ENCODE data around the gene WASF1. TPM values are rescaled to one million over a fixed set of nuclear protein-coding genes. Genes with fewer than 3 reads are reported as not detected.
A peak's percentile ranks its signal among the peaks of the same experiment; 100 is the strongest.

The WASF1 gene
- total and polyA plus RNA-seq, 2 donors from 2014 or later: 6.5 to 9.7 TPM

DNA sequence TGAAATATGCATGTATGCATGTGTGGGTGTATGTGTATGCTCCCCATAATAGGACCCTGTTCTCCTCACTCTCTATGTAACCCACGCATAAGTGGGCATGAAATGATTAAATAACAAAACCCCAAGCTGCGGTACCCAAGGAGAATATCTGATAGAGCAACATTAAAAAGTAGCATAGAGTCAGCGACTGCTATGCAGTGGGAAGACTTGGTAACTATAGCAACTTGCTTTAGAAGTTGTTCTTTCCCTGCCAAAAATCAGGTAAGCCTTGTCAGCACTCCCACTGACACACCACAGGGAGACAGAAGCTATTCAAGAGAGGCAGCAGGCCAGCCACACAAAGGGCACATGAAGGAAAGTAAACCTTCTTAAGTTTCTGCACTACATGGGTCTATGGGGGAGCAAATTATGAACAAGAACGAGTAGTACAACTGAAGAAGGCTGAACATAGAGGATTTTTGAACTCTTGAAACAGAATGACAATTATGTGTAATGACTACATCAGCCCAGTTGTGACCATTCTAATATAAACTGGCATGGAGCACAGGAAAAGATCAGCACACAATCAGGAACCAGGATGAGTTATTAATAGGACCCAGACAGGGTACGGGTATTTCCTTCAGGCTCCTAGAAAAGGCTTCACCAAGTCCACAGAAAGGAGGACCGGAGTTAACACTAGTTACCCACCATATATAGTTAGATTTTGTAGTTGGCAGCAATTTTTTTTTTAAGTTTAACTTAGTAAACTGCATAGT lies 111.5 kb downstream of the WASF1 start:
- H3K9me3 ChIP-seq (ENCODE audit: control insufficient read depth in 2 of 3, insufficient read depth in 1 of 3, low read length in 3 of 3): no peaks in the 10 kb centered on the region
- H3K27ac ChIP-seq (ENCODE audit: low read depth in 2 of 2, low read length in 2 of 2): no peak overlapping the region
- peak in 2 of 5 donors; percentile 7 to 31 for DNase-seq
- no peaks in the 10 kb centered on the region for H3K36me3 ChIP-seq (ENCODE audit: control insufficient read depth in 2 of 3, insufficient read depth in 3 of 3, low read length in 3 of 3)
- intact Hi-C loops (cut with DNase I): no loop called here
- H3K9ac ChIP-seq (ENCODE audit: low read length in 3 of 3): no peak overlapping the region
- no peaks in the 10 kb centered on the region for H3K27me3 ChIP-seq (ENCODE audit: control insufficient read depth, insufficient read depth, low read length)
- no peaks in the 10 kb centered on the region for H3K4me1 ChIP-seq (ENCODE audit: control insufficient read depth in 2 of 3, insufficient read depth in 2 of 3, low read depth in 1 of 3, low read length in 3 of 3)
- H3K4me3 ChIP-seq (ENCODE audit: low read length in 3 of 3): no peak overlapping the region
- TF ChIP-seq, protein P1, sequence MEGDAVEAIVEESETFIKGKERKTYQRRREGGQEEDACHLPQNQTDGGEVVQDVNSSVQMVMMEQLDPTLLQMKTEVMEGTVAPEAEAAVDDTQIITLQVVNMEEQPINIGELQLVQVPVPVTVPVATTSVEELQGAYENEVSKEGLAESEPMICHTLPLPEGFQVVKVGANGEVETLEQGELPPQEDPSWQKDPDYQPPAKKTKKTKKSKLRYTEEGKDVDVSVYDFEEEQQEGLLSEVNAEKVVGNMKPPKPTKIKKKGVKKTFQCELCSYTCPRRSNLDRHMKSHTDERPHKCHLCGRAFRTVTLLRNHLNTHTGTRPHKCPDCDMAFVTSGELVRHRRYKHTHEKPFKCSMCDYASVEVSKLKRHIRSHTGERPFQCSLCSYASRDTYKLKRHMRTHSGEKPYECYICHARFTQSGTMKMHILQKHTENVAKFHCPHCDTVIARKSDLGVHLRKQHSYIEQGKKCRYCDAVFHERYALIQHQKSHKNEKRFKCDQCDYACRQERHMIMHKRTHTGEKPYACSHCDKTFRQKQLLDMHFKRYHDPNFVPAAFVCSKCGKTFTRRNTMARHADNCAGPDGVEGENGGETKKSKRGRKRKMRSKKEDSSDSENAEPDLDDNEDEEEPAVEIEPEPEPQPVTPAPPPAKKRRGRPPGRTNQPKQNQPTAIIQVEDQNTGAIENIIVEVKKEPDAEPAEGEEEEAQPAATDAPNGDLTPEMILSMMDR (IDR thresholded peaks at IDR 0.05; ENCODE audit: borderline replicate concordance, extremely low read depth, insufficient read depth): no peak
- no peak for FAIRE-seq

DNA sequence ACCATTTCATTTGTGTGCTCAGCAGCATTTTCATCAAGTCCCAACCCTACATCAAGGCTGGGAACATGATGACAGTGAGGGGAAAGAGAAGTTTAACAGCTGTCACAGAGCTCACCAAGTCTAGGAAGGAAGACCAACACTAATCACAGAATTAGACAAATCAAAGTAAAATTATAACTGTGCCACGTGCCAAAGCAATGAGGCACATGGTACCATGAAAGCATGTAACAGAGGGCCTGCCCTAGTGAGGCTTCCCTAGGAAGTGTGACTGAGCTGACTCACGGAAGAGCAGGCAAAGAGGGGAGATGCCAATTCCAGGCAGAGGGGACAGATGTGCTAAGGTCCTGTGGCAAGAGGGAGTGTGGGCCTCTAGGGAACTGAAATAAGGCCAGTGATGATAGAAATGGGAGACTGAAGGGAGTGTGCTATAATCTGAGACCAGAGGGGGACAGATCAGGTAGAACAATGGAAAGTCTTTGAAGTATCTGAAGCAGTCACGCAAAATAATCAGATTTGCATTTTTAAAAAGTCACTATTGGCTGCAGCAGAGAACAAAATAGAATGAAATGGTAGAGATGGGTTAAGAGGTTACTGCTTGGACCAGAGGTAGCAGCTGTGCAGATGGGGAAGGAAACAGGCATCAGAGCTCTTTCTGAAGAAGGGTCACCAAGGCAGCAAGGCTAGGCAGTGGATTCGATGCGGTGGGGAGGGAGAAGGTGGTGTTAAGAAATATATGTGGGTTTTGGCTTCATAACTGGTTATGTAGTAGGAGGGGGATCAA lies 114.5 kb downstream of the WASF1 start:
- FAIRE-seq (no peak), DNase-seq (no peak)
- intact Hi-C loops (cut with DNase I): no loop called here

DNA sequence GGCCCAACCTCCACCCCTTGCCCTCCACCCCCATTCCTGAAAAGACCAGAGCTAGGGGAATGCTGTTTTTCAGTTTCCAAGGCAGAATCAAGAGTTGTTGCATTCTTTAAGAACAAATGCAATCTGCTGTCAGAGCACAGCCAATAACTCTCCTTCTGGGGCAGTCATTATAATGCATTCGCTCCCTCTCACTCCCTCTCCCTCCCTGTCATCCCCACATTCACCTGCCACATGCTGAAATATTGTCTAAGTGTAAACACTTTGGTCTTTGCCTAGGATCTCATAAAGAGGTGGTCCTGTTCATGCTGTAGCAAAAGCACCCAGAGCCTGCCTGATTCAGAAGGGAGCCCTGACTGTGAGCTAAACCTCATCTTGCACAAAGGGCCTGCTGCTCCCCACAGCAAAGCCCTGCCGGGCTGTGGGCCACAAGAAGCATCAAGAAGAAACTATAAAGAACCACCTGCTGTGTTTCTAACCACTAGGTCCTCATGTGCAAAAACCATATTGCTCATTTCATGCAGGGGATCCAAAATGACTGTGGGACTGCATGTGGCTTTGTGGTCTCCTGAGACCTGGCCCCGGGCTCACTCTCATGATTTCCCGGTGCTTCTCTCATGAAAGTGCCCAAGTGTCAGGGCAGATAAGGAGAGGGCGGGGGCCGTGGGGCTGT lies 115.7 kb downstream of the WASF1 start:
- DNase-seq: peak in 1 of 5 donors; percentile 10
- Histone ChIP-seq H3K27ac (ENCODE audit: low read depth in 2 of 2, low read length in 2 of 2) (no peak overlapping the region), H3K36me3 (ENCODE audit: control insufficient read depth in 2 of 3, insufficient read depth in 3 of 3, low read length in 3 of 3) (no peaks in the 10 kb centered on the region), H3K9ac (ENCODE audit: low read length in 3 of 3) (no peak overlapping the region), H3K9me3 (ENCODE audit: control insufficient read depth in 2 of 3, insufficient read depth in 1 of 3, low read length in 3 of 3) (no peaks in the 10 kb centered on the region), H3K4me1 (ENCODE audit: control insufficient read depth in 2 of 3, insufficient read depth in 2 of 3, low read depth in 1 of 3, low read length in 3 of 3) (no peaks in the 10 kb centered on the region), H3K4me3 (ENCODE audit: low read length in 3 of 3) (no peak overlapping the region), H3K27me3 (ENCODE audit: control insufficient read depth, insufficient read depth, low read length) (no peaks in the 10 kb centered on the region)
- intact Hi-C loops (cut with DNase I): no loop called here
- no peak for FAIRE-seq
- TF ChIP-seq, protein P1 (IDR thresholded peaks at IDR 0.05; ENCODE audit: borderline replicate concordance, extremely low read depth, insufficient read depth): no peak

More for the DNA sequence above, 114.5 kb downstream of the WASF1 start:
- no peak overlapping the region for H3K27ac ChIP-seq (ENCODE audit: low read depth in 2 of 2, low read length in 2 of 2)
- no peaks in the 10 kb centered on the region for H3K9me3 ChIP-seq (ENCODE audit: control insufficient read depth in 2 of 3, insufficient read depth in 1 of 3, low read length in 3 of 3)
- H3K9ac ChIP-seq (ENCODE audit: low read length in 3 of 3): no peak overlapping the region
- TF ChIP-seq, protein P1 (IDR thresholded peaks at IDR 0.05; ENCODE audit: borderline replicate concordance, extremely low read depth, insufficient read depth): no peak
- no peak overlapping the region for H3K4me3 ChIP-seq (ENCODE audit: low read length in 3 of 3)
- no peaks in the 10 kb centered on the region for H3K4me1 ChIP-seq (ENCODE audit: control insufficient read depth in 2 of 3, insufficient read depth in 2 of 3, low read depth in 1 of 3, low read length in 3 of 3)
- no peaks in the 10 kb centered on the region for H3K36me3 ChIP-seq (ENCODE audit: control insufficient read depth in 2 of 3, insufficient read depth in 3 of 3, low read length in 3 of 3)
- H3K27me3 ChIP-seq (ENCODE audit: control insufficient read depth, insufficient read depth, low read length): no peaks in the 10 kb centered on the region
